CD4-positive, alpha-beta T cell treated with Interleukin-21 for 1 hour (primary cell): Measurements from ENCODE around the gene TMEM63C.

Experiments used
- DNase-seq: peaks from one replicate; pipeline ENCODE4 v3.0.0-alpha.2; 2020

The TMEM63C gene

DNA sequence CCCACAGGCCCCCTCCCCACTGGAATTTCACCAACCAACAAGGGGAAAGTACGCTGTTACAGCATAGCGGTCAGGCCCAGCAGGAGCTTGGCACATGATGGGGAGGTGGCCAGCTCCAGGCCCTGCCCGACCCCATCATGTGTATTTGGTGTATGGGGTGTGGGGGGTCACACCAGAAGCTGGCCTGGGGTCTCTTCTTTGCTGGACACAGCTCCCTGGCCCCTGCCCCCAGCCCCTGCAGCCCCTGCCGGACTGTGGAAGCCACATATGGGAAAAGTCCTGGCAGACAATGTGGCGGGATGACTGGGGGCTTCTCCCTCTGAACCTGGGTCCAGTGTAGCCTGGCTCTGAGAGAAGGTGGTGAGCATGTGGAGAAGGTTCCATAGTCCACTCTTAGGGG, 77.0 kb downstream of the TMEM63C start:
- no peak for DNase-seq

DNA sequence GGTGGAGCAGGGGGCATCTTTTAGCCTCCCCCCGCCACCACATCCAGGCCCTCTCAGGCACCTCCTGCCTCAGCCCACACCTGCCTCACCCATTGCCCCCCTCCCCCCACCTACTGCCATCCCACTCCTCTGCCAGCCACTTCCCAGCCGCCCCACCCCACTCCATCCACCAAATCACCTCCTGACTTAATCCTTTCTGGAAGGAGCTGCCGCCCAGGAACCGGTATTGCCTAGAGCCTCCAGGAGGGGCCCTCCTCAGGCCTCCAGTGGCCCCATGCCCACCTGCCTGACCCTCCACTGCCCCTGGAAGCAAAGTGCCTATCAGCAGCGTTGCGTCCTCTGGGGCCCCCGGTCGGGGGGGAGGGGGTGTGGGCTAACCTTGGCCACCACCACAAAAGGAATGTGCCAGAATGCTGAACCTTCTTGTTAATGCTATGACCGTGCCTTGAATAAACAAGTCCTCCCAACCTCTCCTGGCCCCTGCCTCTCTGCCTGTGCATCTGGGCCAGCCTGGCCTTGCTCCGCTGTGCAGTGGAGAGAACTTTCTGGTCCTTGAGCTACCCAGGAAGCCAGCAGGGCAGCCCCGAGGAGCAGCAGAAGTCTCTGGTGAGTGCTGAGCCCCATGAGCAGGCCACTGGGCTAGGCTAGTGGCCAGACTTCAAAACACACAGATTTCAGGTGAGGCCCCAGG, 77.6 kb downstream of the TMEM63C start:
- no peak for DNase-seq

DNA sequence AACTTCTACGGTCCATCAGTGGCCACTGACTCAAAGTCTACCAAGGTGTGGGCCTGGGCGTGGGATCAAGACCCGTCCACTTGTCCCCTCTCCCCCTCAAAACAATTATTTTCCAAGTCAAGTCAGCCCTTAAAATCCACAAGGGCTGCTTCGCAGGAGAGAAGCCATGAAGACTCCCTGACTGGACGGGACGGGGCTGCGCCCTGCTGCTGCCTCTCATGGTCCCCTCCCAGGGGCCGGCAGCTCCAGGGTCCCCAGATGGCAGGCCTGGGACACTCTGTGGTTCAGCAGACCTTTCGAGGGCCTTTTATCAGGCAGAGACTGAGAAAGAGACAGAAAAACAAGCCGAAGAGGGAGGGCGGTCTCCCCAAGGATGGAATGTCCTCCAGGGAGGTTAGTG, 78.6 kb downstream of the TMEM63C start:
- no peak for DNase-seq

DNA sequence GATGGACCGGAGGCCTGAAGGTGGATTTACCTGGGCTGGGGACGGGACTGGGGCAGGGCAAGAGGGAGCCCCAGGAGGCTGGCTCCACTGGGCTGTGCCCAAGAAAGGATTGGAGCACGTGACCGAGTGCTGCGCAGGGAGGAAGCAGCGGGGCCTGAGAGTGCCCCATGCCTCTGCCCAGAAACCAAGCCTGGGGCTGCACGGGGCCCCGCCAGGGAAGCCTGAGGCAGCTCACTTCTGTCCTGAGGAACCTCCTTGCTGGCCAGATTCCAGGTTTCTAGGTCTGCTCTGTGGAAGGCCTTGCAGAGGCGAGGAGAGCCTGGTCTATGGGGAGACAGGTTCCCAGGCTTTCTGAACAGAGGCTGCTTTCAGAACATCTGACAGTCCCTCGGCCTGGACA, 79.0 kb downstream of the TMEM63C start:
- DNase-seq: no peak

DNA sequence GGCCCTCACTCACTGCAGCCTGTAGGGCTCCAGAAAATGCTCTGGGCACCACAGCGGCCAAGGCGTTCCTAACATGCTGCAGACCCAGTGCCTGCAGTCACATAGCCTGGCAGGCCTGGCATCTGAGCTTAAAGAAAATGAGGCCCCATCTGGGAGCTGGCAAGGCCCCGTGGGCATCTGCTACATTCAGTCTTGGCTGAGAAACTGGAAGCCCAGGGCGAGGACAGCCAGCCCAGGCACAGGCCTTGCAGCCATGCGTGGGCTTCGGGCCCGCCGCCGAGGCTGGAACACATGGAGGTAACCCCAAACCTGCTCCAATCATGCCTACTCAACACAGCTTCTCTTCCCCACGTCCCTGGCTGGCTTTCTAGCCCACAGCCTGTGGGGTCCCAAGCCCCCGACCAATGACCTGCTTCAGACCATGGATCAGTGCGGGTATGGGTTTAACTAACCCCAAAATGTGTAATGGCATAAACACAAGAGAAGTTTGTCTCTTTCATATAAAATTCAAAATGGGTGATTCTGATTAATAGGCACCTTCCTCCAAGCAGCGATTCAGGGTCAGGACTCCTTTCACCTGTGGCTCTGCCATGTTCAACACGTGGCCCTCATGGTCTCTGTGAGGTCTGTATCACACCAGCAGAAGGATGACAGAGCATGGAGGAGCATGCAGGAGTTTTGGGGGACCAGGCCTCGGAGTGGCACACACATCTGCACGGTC, 83.0 kb downstream of the TMEM63C start:
- no peak for DNase-seq

DNA sequence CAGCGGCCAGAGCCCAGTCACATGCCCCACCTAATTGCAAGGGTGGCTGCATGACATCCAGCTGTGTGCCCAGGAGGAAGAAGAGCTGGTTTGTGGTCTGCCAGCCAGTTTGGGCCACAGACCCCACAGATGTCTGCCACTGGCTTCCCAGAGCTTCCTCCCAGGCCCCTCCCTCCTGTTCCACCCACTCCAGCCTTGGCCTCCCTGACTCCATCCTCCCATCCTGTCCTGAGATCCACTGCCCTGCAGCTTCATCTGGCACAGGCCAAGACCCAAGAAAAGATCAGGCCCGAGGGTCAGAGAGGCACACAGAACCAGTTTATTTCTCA, 83.6 kb downstream of the TMEM63C start:
- no peak for DNase-seq

DNA sequence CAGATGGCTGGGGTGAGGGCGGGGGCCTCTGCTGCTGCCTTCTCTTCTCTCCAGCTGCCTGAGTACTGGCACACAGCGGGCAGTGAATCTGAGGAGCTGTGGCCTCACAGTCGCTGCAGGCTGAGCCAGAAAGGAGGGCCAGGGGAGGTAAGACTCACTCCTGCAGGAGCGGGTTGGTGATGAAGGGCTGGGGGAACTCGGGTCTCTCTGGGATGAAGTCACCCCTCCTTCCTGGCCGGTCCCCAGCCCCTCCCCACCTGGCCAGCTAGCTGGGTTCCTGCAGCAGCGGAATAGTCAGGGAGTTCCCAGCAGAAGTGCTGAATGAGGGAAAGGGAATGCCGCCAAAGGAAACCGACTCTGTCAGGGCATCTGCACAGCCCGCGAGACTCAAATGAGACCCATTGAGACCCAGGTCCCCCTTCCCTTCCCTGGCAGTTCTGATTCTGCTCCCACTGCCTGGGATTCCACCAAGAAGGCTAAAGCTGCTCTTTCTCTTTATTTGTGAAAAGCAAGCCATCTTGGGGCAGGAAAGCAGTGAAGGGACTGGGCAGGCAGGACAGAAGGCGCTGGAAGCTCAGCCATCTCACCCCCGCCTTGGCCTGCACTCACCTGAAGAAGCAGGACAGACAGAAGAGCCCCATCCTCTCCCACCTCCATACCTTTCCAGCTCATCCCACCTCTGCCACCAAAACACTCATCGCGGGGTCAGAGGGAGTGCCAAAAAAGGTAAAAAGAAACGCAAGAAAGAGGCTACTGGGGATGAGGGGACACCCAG, 84.2 kb downstream of the TMEM63C start:
- DNase-seq: no peak

DNA sequence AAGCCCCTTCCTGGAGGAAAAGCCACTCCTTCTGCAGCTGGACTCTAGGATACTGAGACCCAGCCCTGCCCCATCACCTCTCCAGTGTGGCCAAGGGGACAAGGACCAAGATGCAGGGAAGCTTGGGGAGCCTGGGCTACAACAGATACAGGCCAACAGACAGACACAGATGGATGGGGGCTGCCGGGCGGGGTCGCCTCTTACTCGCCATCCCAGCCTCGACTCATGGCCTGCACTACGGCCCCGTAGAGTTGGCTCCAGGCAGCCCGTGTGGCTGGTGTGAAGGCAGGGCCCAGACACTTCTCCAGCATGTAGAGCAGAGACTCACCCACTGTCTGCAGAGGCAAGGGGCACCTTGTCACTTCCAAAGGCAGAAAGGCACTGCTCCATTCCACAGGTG, 84.7 kb downstream of the TMEM63C start:
- no peak for DNase-seq

DNA sequence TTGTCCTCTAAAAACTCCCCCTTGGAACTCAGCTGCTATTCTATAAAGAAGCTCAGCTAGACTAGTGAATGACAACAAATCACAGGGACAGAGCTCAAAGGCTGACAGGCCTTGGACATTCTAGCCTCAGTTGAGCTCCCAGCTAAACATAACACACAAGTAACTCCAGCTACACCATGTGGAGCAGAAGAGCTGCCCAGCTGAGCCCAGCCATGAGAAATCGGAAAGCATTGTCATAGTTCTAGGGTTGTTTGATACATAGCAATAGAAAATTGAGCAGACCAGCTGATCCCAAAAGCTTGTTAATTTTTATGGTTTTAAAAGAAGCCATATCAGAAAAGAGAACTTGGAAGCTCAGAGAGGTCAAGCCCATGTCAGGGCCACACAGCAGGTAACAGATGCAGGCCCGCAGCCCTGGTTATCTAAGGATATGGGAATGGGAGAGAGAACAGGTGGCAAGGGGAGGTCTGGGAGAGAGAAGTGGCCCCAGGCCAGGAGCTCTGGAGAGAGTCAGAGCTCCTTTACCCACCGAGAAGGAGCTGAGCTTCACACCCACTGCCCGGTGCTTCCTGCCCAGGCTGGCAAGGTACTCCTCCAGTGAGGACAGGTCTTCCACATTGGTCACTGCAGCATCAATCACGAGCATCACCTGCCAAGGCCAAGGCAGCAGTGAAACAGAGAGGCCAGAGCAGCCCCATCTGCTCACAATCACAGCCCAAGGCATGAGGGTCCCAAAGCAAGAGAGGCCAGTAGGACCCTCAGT, 86.5 kb downstream of the TMEM63C start:
- no peak for DNase-seq

DNA sequence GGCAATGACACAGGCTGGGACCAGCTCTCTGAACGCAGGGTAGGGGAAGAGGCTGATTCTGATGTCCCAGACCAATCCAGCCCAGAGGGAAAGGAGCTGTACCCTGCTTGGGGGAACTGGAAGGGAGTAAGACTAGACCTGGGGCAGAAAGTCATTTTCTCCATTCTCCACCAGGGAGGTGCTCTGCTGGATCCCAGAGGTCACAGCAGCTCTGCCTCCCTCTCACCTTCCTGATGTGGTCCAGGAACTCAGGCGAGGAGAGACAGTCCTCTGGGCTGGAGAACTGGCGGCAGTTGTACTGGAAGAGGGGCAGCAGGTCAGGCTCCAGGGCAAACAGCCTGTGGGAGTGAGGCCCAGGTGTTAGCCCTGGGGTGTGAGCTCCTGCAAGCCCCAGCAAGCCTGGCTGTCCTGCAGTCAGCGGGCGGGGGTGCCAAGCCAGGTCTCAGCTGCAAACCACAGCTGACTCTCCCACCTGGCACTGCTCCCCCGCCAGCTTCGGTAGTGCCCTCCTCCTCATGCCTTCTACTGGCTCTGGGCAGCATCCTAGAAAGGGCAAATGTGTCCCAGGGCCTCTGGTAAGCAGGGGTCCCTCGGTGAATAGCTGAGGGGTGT, 87.5 kb downstream of the TMEM63C start:
- no peak for DNase-seq

DNA sequence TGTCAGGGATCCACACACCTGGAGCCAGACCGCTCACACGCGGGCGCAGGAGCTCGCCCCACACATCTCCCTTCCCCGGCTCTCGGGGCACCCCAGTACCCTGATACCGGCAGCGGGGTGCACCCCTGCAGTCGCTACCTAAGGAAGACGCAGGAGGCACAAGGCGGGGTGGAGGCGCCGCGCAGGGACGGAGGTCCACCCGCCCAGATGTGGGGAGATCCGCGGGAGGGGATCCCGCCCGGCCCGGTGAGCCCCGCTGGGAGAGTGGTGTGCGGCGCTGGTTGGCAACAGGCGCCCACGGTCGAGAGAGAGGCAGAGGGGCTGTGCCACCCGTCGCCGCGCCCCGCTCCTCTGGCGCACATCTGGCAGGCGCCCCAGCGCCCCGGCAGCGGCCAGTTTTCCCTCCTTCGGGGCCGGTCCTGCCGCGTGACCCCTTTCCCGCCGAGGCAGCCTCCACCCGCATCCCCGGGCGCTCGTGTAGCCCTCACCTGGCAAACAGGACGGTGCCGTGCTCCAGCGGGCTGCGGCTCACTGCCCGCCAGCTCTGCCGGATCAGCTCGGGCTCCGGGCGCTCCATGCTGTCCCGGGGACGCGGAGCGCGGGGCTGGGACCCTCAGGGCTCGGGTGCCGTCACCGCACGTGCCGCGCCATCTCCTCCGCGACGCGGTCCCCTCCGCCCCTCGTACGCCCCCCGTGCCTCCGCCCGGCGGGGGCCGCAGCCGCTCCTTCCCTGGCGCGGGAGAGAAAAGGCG, 88.9 kb downstream of the TMEM63C start:
- no peak for DNase-seq

DNA sequence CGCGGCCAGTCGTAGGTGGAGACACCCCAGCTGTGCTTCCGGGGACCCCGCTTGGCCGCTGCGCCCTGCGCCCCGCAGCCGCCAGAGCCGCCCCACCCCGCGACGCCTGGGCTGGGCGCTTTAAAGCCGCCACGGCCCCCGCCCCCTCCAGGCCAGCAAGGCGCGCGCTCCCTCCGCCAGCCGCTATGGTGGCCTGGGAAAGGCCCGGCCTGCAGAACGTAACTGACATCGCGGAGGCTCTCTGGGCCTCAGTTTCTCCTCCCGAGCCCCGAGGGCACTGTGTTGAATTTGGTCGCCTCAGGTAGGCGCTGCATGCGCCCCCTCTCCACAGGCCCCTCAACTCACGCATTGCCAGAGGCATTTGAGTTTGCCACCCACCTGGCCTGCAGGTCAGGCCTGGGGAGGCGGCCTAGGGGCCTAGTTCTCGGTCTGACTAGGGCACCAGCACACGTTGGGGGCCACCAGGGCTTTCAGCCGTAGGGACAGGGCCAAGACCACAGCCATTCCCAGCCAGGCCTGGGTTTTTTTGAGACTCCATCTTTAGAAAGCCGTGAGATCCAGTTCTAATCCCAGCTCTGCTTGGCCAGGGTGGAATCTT, 89.6 kb downstream of the TMEM63C start, which contains the start of gene NGB:
TSS of gene NGB (minus strand) at position 94 of the 598 bp plus-strand sequence. CDS start 269 bp downstream, outside the sequence.
- DNase-seq: no peak

DNA sequence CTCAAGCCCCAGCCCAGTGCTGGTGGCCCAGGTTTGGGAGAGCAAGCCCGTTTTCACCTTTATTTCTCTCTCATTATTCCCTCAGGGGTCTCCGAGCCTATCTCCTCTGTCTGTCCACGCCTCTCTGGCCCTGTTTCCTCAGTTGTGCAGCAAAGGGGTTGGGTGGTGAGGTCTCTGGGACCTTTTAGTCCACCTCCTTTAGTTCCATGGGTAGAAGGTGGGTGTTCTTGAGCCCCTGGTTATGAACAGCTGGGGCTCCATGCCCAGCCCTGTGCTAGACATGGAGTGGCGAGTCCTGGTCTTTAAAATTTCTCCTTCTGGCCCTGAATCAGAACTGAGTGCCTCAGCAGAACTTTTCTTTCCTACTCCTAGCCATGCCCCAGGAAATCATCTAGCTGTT, 90.7 kb downstream of the TMEM63C start:
- DNase-seq: no peak

DNA sequence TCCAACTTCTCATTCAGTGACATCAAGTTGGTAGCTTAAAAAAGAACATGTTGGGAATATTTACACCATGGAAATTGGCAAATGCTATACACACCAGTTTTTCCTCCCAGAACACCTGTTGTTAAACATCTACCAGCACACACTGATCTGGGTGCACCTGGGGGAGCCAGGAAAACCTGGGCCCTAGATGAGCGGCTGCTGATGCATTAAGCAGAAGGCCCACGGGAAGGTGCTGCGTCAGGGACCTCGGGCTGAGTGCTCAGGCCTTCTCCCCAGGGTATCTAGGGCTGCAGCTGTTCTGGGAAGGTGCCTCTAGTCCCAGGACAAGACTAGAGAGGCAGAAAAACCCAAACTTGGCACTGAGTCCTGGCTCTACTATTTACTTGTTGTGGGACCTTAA, 92.2 kb downstream of the TMEM63C start:
- no peak for DNase-seq

DNA sequence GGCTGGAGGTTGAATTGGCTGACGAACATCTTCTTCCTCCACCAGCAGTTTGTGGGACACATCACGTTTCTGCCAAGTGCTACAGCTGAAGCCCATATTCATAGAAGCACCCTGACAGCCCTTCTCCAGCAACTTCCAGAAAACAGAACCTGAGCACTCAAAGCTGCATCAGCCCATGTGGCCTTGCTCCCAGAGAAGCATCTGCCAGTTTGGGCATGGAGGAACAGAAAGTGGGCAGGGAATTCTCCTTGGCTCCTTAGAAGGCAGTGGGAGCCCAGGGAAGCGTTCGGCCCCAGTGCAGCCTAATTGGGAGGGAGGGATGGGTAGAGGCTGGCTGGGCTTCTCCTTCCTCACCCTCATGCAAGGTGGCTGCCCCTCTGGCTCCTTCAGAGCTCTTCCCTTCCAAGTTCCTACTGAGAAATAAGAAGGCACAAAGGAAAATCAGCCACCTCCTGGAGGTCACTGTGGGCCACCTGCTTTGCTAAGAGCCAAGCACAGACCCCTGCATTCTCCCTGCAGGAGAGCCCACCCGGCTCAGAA, 93.5 kb downstream of the TMEM63C start:
- no peak for DNase-seq

DNA sequence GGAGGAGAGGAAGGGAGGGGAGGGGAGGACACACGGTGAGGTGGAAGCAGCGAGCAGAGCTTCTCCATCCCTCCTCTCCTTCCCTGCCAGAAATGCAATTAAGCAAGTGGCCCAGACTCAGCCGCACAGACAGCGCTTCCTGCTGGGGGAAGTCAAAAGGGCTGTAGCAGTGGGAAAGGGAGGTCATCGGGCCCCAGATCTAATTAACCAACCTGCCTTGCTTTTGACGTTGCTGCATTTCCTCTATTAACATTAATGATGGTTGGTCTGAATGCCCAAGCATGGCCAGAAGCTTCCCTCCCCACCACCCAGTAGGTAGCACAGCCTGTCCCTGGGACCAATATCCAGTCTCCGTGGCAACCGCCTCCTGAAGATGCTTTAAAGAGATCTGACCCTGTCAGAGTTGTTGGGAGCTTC, 94.0 kb downstream of the TMEM63C start:
- no peak for DNase-seq

DNA sequence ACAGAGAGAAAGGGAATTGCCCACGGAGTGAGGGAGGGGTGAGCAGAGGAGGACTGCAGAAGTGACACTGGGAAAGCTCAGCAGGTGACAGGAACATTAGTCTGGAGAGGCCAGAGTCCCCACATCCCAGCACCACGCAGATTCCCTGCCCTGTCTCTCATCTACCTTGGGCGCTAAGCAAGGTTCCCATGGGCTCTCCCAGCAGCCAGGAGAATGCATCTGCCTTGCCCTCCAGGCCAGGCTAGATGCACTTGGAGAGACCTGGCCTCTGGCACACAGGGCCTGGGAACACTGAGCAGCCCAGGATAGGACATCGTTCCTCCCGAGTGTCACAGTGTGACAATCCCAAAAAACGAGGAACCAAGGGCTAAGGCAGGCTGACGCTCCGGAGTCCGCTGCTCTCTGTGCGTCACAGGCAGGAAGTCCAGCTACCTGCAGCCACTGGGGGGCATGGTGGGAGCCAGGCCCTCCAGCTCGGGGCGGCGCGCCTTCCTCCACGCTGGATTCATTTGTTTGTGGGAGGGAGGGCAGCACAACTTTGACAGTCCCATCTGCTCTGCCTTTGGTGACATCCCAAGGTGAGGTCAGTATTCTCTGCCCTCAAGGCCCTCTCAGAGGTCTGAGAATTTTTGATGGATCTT, 94.8 kb downstream of the TMEM63C start:
- DNase-seq: no peak

DNA sequence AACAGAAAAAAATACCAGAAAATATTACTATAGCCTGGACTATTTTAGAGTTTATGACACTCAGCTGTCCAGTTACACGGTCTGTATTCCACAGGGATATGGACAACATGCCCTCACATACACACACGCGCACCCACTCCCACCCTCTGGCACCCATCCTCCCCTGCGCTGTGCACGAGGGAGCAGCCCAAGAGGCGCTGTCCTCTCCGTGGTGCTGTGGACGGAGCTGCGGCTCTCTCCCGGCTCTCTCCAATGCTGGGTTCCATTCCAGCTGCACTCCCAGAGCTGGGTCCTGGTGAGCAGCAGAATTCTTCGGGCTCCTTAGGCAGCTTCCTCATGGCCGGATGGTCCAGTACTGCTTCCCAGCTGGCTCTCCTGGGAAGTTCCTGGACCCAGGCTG, 95.4 kb downstream of the TMEM63C start:
- no peak for DNase-seq

DNA sequence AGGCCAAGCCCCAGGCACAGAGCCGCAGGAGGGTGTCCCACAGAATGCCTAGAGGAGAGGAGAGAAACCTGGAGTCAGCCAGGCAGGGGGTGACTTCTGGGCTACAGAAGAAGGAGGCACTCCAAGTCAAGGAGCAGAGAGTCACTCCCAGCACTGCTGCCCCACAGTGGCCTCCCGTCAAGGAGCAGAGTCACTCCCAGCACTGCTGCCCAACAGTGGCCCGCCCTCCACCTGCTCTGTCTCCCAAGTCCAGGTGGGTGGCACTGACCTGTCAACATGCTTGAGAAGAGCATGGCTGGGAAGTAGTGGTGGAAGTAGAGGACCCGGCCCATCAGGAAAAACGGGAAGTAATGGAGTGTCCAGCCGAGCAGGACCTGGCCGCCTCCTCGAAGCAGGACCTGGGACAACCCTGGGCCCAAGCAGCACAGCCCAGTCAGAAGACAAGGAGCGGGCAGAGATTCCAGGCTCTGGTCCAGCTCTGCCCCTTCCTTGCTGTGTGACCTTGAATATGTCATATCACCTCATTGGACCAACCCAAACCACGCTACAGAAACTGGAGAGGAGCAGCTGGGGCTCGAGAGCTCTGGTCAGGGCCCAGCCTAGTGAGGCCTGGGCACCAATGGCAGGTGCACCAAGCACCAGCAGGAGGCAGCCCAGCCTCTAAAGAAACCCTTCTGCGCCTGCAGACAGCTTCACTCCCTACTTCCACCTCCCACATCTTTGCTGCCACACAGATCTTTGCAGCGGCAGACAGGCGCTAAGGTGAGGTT, 97.0 kb downstream of the TMEM63C start:
- DNase-seq: no peak

DNA sequence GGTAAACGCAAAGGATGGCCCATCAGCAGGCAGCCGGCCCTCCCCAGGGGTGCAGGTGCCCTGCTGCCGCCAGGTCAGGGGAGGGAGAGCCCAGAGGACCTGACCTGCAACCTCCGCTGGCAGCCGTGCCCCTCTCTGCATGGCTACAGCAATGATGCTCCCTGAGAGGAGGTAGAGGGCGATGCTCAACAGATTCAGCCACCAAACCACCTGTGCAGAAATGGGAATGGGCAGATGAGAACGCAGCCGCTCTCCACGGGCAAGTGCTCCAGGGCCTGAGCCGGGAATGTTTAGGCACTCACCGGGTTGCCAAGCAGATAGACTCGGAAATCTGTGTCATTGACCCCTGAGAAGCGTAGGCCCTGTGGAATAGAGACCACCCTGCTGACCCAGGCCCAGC, 98.1 kb downstream of the TMEM63C start:
- DNase-seq: no peak
